IPS-18c (cell line): ENCODE results near the gene FAM181A.
A peak's percentile ranks its signal among the peaks of the same experiment; 100 is the strongest.

Source experiments
- H3K4me3 ChIP-seq: 2 replicates; pipeline ENCODE4 v1.7.0; 2013; ENCODE audit warnings: low read depth, mild to moderate bottlenecking, low read length, moderate library complexity; ENCODE audit not compliant: insufficient read depth
- H3K9me3 ChIP-seq: one replicate; pipeline ENCODE4 v1.6.1; 2013; ENCODE audit warnings: mild to moderate bottlenecking, low read length, moderate library complexity; ENCODE audit not compliant: control insufficient read depth, insufficient read depth

The FAM181A gene

GRCh38 chr14:93923626-93924025, 3.5 kb upstream of the FAM181A start:
- Histone ChIP-seq H3K9me3 (no peaks in the 10 kb centered on the region), H3K4me3 (no peak overlapping the region)

- no peaks in the 10 kb centered on the region for H3K9me3 ChIP-seq
- H3K4me3 ChIP-seq: no peak overlapping the region
Observed at GRCh38 chr14:93924592-93925355, 2.4 kb upstream of the FAM181A start.

GRCh38 chr14:93925374-93925895, 1.7 kb upstream of the FAM181A start:
- H3K9me3 ChIP-seq: no peaks in the 10 kb centered on the region
- no peak overlapping the region for H3K4me3 ChIP-seq

GRCh38 chr14:93926245-93926872, 785 bp upstream of the FAM181A start:
- Histone ChIP-seq H3K4me3 (no peak overlapping the region), H3K9me3 (no peaks in the 10 kb centered on the region)

- Histone ChIP-seq H3K4me3 (no peak overlapping the region), H3K9me3 (no peaks in the 10 kb centered on the region)
Observed at GRCh38 chr14:93927800-93928145, 629 bp downstream of the FAM181A start.

GRCh38 chr14:93928184-93929047, 1.3 kb downstream of the FAM181A start:
- no peaks in the 10 kb centered on the region for H3K9me3 ChIP-seq
- no peak overlapping the region for H3K4me3 ChIP-seq

GRCh38 chr14:93929048-93929535, 1.9 kb downstream of the FAM181A start:
- H3K9me3 ChIP-seq: no peaks in the 10 kb centered on the region
- no peak overlapping the region for H3K4me3 ChIP-seq

- no peaks in the 10 kb centered on the region for H3K9me3 ChIP-seq
- no peak overlapping the region for H3K4me3 ChIP-seq
Observed at GRCh38 chr14:93929657-93930056, 2.5 kb downstream of the FAM181A start.

- Histone ChIP-seq H3K4me3 (no peak overlapping the region), H3K9me3 (no peaks in the 10 kb centered on the region)
Observed at GRCh38 chr14:93930296-93930988, 3.3 kb downstream of the FAM181A start.

- no peaks in the 10 kb centered on the region for H3K9me3 ChIP-seq
- H3K4me3 ChIP-seq: no peak overlapping the region
Observed at GRCh38 chr14:93930989-93931307, 3.8 kb downstream of the FAM181A start.

GRCh38 chr14:93932642-93933041, 5.5 kb downstream of the FAM181A start:
- Histone ChIP-seq H3K4me3 (no peak overlapping the region), H3K9me3 (no peaks in the 10 kb centered on the region)

GRCh38 chr14:93935213-93935612, 8.1 kb downstream of the FAM181A start:
- Histone ChIP-seq H3K4me3 (no peak overlapping the region), H3K9me3 (peaks cover 9% of the 10 kb centered on the region)

- peaks cover 9% of the 10 kb centered on the region for H3K9me3 ChIP-seq
- no peak overlapping the region for H3K4me3 ChIP-seq
Observed at GRCh38 chr14:93936245-93936644, 9.1 kb downstream of the FAM181A start.

- H3K9me3 ChIP-seq: peaks cover 9% of the 10 kb centered on the region
Observed at GRCh38 chr14:93936926-93937325, 9.8 kb downstream of the FAM181A start.

GRCh38 chr14:93937519-93937918, 10.4 kb downstream of the FAM181A start:
- Histone ChIP-seq H3K4me3 (no peak overlapping the region), H3K9me3 (peaks cover 9% of the 10 kb centered on the region)

More at GRCh38 chr14:93936926-93937325, 9.8 kb downstream of the FAM181A start:
- no peak overlapping the region for H3K4me3 ChIP-seq

- peak overlapping the region; percentile 40; the same call in 1 of the 2 replicates for H3K4me3 ChIP-seq
Observed at GRCh38 chr14:93938751-93939303, 11.7 kb downstream of the FAM181A start.

More at GRCh38 chr14:93938751-93939303, 11.7 kb downstream of the FAM181A start:
- peaks cover 9% of the 10 kb centered on the region for H3K9me3 ChIP-seq
